Measurements from ENCODE around the gene RSRC1.
"Not testable (repeated sequence)": the region's sequence is repeated elsewhere in the genome, so short reads cannot be mapped to it uniquely, and the experiment has no call there.

RSRC1 gene

GRCh38 chr3:158333736-158334135 is 223.8 kb downstream of the RSRC1 start:
- DNase-seq: no peak

DNA sequence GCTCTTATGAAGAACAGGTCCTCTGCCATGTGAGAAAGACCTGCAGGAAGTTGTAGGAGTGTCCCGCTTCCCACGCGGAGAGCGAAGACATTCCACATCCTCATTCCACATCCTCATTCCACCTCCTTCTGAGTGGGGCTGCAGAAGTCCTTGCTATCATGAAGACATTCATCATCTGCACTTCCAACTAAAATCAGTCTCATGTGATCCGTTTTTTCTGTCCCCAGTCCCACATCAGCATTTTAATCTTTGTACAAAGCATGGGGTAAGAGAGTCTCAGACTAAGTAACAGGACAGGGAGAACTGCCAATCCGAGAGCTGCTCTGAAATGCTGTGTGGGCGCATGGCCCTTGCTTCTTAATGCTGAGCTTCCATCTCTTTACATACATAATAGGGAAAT is 227.2 kb downstream of the RSRC1 start:
- DNase-seq: no peak

DNA sequence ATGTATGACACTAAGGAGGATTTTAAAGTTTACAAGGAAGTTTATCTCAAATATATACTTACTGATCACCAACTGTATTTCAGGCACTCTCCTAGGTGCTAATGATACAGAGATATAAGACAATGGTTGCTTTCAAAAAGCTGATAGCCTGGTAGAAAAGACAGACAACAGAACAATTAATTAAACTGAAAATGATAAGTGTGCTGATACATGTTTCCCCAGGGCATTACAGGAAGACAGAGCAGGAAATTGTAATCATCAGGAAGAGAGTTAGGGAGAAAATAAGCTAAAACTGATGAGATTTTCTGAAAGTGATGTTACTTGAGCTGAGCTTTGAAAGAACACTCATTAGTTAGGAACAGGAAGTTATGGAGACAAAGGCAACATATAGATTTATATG is 229.7 kb downstream of the RSRC1 start:
- DNase-seq: no peak

GRCh38 chr3:158340951-158341350 is 231.1 kb downstream of the RSRC1 start:
- DNase-seq: not testable (repeated sequence)

DNA sequence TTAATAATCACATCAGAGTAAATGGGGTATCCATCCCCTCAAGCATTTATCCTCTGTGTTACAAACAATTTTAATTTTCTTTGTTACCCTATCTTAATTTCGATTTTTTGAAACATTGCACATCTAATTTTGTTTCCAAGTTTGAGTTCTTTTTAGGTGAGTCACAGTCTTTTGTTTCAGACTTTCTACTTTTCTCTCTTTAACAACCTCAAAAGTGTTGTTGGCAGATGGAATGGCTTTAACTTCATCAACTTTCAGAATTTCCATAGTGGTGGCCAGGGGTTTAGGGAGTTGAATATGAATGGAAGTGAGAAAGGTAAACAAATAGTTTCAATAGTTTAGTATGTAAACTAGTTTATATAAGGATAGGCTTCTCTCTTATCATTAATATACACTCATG is 238.1 kb downstream of the RSRC1 start:
- no peak for DNase-seq

GRCh38 chr3:158350971-158351370 is 241.1 kb downstream of the RSRC1 start:
- DNase-seq: no peak

GRCh38 chr3:158352551-158352950 is 242.7 kb downstream of the RSRC1 start:
- DNase-seq: no peak

DNA sequence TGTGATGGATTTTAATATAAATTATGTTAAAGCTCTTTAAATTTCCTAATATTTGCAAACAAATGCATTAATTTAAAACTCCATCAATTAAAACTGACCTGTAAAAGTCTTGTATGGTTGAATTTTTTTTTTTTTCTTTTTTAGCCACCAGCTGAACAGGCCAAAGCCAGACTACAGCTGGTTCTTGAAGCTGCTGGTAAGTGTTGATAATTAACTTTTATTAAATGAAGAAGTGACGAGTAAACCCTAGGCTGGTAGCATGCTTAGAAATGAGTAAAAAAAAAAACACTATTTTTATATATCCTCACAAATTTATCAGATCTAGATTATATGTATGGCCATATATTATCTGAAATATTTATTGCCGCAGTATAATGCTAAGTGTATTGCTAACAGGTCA is 244.8 kb downstream of the RSRC1 start:
- no peak for DNase-seq

DNA sequence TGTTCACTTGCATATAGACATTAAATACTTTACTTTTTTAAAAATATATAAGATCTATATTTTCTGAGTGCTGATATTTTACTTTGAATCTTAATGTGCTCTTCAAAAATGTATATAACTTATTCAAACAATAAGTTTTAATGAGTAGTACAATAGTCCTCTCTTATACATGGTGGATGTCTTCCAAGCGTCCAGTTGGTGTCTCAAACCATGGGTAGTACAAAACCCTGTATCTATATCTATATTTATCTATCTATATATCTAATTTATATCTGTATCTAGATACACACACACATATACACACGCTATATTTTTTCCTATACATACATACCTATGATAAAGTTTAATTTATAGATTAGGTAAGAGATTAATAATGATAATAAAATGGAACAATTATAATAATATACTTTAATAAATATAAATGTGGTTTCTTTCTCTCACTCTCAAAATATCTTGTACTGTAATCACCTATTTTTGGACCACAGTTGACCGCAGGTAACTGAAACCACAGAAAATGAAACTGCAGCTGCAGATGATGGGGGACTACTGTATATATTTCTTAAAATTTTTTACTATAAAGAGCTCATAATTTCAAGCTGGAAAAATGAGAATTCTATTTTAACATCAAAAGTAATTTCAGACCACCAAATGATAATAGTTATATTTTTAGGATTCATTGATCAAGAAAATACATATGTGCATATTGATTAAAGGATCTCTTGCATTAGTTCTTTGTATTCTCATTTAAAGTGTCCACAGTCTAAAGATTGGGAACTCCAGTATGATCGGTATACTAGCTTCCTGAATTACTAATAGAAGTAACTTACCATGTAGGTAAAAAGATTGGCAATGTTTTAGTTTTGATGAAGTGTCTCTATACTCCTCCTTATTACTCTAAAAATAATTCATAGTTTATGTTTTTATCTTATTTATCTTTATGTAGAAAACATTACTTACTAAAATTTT is 246.0 kb downstream of the RSRC1 start:
- DNase-seq: no peak

DNA sequence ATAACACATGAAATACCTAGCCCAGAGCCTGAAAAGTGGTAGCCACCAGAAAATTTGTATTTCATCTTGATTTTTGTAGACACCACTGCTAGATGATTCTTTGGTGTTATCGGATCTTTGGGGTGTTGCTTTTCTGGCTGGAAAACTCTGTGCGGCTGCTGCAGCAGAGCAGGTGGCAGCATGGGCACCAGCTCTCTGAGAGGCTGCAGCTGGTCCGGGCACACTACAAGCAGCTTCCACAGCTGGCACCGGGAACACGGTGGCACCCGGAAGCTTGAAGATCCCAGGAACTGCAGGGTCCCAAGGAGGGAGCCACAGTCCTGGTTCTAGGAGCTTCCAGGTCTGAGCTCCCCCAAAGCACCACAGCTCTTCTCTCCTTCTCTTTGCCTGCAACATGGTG is 249.4 kb downstream of the RSRC1 start:
- no peak for DNase-seq

- no peak for DNase-seq
Observed at GRCh38 chr3:158360756-158361448, 251.0 kb downstream of the RSRC1 start.

DNA sequence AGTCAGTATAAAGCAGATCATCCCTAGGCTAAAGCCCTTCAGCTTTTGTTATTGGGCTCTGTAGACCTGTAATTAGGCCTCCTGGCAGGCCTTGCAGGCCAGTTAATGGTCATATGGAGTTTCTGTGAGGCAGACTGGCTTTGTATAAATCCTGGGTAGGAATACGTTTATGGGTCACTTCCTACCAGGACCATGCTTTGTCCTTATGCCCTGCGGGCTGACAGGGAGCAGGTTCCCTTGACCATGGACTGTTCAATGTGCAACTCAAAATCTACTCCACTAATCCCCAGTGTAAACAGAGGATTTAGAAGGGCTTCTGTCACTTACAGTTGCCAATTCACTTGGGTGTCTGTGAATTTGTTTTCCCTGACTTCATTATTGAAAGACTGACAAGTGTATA is 258.4 kb downstream of the RSRC1 start:
- DNase-seq: no peak

- no peak for DNase-seq
Observed at GRCh38 chr3:158369279-158369678, 259.4 kb downstream of the RSRC1 start.

- DNase-seq: no peak
Observed at GRCh38 chr3:158379517-158379916, 269.6 kb downstream of the RSRC1 start.

GRCh38 chr3:158381262-158381868 is 271.5 kb downstream of the RSRC1 start:
- DNase-seq: no peak

DNA sequence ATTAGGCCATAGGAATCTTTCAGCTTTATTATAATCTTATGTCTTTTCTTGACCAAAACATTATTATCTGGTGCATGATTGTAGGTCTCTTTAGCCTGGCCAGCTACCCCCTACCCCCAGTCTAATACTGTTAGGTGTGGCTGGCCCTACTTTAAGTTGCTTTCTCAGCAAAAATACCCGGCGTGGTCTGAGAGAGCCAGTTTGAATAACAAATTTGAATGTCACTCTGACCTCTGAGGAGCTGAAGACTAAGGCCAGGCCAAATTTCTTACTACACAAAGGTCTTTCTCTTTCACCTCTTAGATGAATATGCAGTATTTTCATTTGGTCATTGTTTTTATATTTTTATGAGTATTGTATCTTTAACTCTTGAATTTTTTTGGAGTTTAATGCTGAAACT is 272.6 kb downstream of the RSRC1 start:
- DNase-seq: no peak

DNA sequence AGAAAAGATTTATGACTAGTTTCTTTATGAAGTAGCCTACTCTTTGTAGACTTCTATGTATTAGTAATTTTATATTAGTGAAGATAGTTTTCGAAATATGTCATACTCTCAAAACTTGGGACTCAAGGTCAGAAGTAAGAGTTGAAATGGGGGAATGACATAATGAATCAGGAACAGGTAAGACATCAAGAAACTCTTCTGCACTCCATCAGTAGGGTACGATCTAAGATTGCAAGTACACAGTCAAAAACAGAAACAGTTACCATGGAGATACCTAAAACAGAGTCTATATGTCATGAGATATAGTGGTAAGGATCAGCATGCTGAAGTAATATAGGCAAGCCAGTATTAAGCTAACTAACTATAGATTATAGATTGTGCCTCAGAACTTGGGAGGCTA is 274.1 kb downstream of the RSRC1 start:
- no peak for DNase-seq

GRCh38 chr3:158395421-158395820 is 285.5 kb downstream of the RSRC1 start:
- no peak for DNase-seq

DNA sequence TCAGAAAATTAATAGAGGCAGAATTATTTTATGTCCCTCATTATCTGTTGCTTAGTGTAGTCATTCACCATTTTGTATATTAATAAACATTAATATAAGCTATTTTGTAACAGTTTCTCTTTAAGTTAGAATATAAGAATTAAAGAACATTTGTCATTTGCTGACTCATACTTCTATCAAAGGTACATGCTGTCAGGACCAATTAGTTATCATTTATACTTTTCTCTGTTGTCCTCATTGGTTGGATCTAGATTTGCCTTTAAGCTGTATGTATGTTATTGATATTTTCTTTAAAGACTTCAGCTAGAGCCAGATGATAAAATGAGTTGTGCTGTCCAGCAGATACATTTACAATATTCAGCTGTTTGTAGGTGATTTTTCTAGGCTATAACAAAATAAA is 292.7 kb downstream of the RSRC1 start:
- no peak for DNase-seq

GRCh38 chr3:158403013-158403412 is 293.1 kb downstream of the RSRC1 start:
- no peak for DNase-seq

GRCh38 chr3:158404131-158404718 is 294.3 kb downstream of the RSRC1 start:
- DNase-seq: no peak

- no peak for DNase-seq
Observed at GRCh38 chr3:158405507-158405906, 295.6 kb downstream of the RSRC1 start.

DNA sequence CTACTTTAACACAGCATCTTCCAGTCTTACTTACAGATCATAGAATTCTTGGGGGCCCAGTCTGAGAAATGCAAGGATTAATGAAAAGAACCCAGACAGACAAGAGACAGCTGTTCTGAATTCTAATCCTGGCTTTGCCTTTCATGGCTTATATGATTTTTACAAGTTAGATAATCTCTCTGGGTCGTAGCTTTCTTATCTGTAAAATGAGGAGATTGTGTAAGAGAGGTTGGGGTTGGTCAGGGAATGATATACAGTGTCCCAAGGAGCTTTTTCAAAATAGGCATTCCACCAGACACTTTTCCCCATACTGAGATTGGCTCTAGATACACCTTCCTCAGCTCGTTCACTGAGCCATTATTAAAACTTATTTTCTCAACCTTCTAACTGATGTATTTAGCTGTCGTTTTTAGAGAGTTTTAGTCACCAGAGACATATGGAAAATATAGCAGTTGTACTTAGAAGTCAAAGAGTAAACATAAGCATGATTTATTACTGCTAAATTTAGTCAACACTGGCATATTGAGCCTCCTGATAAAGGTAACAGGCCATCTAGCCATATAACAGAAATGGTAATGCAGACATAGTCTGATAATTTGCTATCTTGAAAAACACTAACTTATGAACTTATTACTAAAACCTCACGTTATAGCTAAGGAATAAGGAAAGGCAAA is 298.1 kb downstream of the RSRC1 start:
- no peak for DNase-seq
